Sigmoid colon (tissue), 7 donors: ENCODE measurements around the gene METTL2A. TPM values are rescaled to one million over a fixed set of nuclear protein-coding genes. Genes with fewer than 3 reads are reported as not detected.
A peak's percentile ranks its signal among the peaks of the same experiment; 100 is the strongest.
"Not testable (repeated sequence)": the region's sequence is repeated elsewhere in the genome, so short reads cannot be mapped to it uniquely, and the experiment has no call there.

Experiments
- DNase-seq: peaks from one replicate; pipeline ENCODE4 v3.0.0-alpha.2; 2019
- H3K27ac ChIP-seq, 4 donors: fragments of 200-600 bp; sonication (generic); one replicate each; pipeline ENCODE4 v1.5.1; 2016 to 2019; ENCODE audit warnings: mild to moderate bottlenecking in 1 of 4
- H3K27me3 ChIP-seq, 3 donors: fragments of 200-600 bp; sonication (generic); one replicate each; pipeline ENCODE4 v1.5.1; 2019; ENCODE audit warnings: mild to moderate bottlenecking in 1 of 3
- H3K36me3 ChIP-seq, 4 donors: fragments of 200-600 bp; sonication (generic); one replicate each; pipeline ENCODE4 v1.5.1; 2016 to 2019
- H3K4me1 ChIP-seq, 4 donors: fragments of 200-600 bp; sonication (generic); one replicate each; pipeline ENCODE4 v1.5.1; 2017 to 2019
- H3K4me3 ChIP-seq, 4 donors: fragments of 200-600 bp; sonication (generic); one replicate each; pipeline ENCODE4 v1.5.1; 2017 to 2019; ENCODE audit warnings: mild to moderate bottlenecking in 2 of 4, moderate library complexity in 1 of 4
- H3K9me3 ChIP-seq, 4 donors: fragments of 200-600 bp in 3 of 4; sonication (generic) in 3 of 4; one replicate each; pipeline versions ENCODE4 v1.5.1 to v1.6.1; 2013 to 2019
- CTCF ChIP-seq, 4 experiments: fragments of 450-650 bp in 3 of 4; fragments of 200-600 bp in 1 of 4; IDR thresholded peaks; one replicate each; pipeline ENCODE4 v1.5.1; 2016 to 2019; ENCODE audit warnings: antibody characterized with exemption in 4 of 4, mild to moderate bottlenecking in 3 of 4, moderate library complexity in 2 of 4
- POLR2A ChIP-seq, 2 donors: fragments of 450-650 bp; IDR thresholded peaks; one replicate each; pipeline ENCODE4 v1.6.1; 2016; ENCODE audit warnings: antibody characterized with exemption in 2 of 2, mild to moderate bottlenecking in 2 of 2, moderate library complexity in 2 of 2
- POLR2AphosphoS5 ChIP-seq, 4 donors: sonication (generic); formaldehyde crosslinking; IDR thresholded peaks; one replicate each; pipeline ENCODE4 v1.6.1; 2017; ENCODE audit warnings: antibody characterized with exemption in 4 of 4
- WGBS, 2 donors: extraction: QIAGEN DNeasy Blood & Tissue Kit; methylation state at CpG; one replicate each; pipeline ENCODE4 v1.1.7; 2013; 5-methylcytosine and 5-hydroxymethylcytosine counted together
- intact Hi-C: fragments of 100-400 bp; cut with DNase I; formaldehyde crosslinking; loops from one replicate; pipeline ENCODE4 v1.15.1; 2023
- polyA plus RNA-seq, 3 donors: library from polyadenylated mRNA; stranded (reverse); fragments of 200-250 nt; gene quantifications; one replicate each; pipeline ENCODE4 v1.2.3, GENCODE V29; 2013
- total RNA-seq, 4 donors: library from RNA; depleted of rRNA; stranded (reverse); fragments of >200 nt; gene quantifications; one replicate each; pipeline ENCODE4 v1.1.0, GENCODE V29; 2016
- donor health status: healthy with polysubstance abuse.
- donor health status: Bipolar disorder and iron deficiency.
- donor health status: healthy.

The METTL2A gene
- total and polyA plus RNA-seq, 7 donors, result 8.6 to 17.8 (median 12.8) TPM

GRCh38 chr17:62470666-62471379 lies 47.1 kb downstream of the METTL2A start:
- intact Hi-C loops, H3K4me1 ChIP-seq, H3K27me3 ChIP-seq, H3K36me3 ChIP-seq, H3K4me3 ChIP-seq, H3K9me3 ChIP-seq: not testable (repeated sequence)
- H3K27ac ChIP-seq, result peak overlapping the region in 2 of 4 donors; percentile 12 to 31
- WGBS, 2 donors, result 14 to 37% methylated on average over 5 to 6 of the region's 8 CpGs
- peak; percentile 77 for DNase-seq
- TF ChIP-seq POLR2AphosphoS5 (IDR thresholded peaks at IDR 0.05), result peak in 2 of 4 donors; percentile 45 to 54

GRCh38 chr17:62471380-62471880 lies 47.7 kb downstream of the METTL2A start:
- 14 to 63% methylated on average over 9 of the region's 9 CpGs for WGBS, 2 donors
- intact Hi-C loops, H3K36me3 ChIP-seq, H3K4me1 ChIP-seq, DNase-seq, H3K27me3 ChIP-seq, H3K9me3 ChIP-seq, H3K4me3 ChIP-seq: not testable (repeated sequence)
- peak overlapping the region in 1 of 4 donors; percentile 31 for H3K27ac ChIP-seq

GRCh38 chr17:62473030-62473982 lies 49.6 kb downstream of the METTL2A start:
- WGBS, 2 donors, result 62 to 82% methylated on average over 8 of the region's 8 CpGs
- H3K27ac ChIP-seq, intact Hi-C loops, H3K4me3 ChIP-seq, DNase-seq, H3K36me3 ChIP-seq, H3K9me3 ChIP-seq, H3K27me3 ChIP-seq: not testable (repeated sequence)
- peaks cover 0 to 18% (median 16%) of the 10 kb centered on the region in 4 donors for H3K4me1 ChIP-seq

GRCh38 chr17:62477111-62477510 lies 53.4 kb downstream of the METTL2A start:
- H3K27me3 ChIP-seq, H3K9me3 ChIP-seq, DNase-seq, intact Hi-C loops: not testable (repeated sequence)
- Histone ChIP-seq H3K36me3 (peaks cover 0 to 11% (median 0%) of the 10 kb centered on the region in 4 donors), H3K4me1 (peaks cover 0 to 26% (median 19%) of the 10 kb centered on the region in 4 donors), H3K4me3 (peak overlapping the region in 2 of 4 donors; percentile 83 to 87), H3K27ac (peak overlapping the region; percentile 84 to 98 (median 96))
- WGBS, 2 donors, result 91 to 92% methylated on average over 8 of the region's 8 CpGs

- Histone ChIP-seq H3K4me3 (peak overlapping the region; percentile 60 to 93 (median 85)), H3K4me1 (peaks cover 0 to 34% (median 25%) of the 10 kb centered on the region in 4 donors), H3K27ac (peak overlapping the region; percentile 84 to 98 (median 96)), H3K36me3 (peaks cover 0 to 18% (median 0%) of the 10 kb centered on the region in 4 donors)
- 2% methylated on average over 61 of the region's 61 CpGs for WGBS, 2 donors
- H3K27me3 ChIP-seq, intact Hi-C loops, H3K9me3 ChIP-seq: not testable (repeated sequence)
- peak; percentile 69 for DNase-seq
Measured at GRCh38 chr17:62477718-62478408, 54.2 kb downstream of the METTL2A start.

- Histone ChIP-seq H3K4me1 (peaks cover 0 to 38% (median 26%) of the 10 kb centered on the region in 4 donors), H3K9me3 (no peaks in the 10 kb centered on the region), H3K27me3 (no peaks in the 10 kb centered on the region), H3K36me3 (peaks cover 0 to 20% (median 0%) of the 10 kb centered on the region in 4 donors), H3K27ac (peak within 1 kb of the TSS; percentile 84 to 98 (median 96)), H3K4me3 (peak within 1 kb of the TSS; percentile 60 to 93 (median 85))
- TF ChIP-seq POLR2AphosphoS5 (IDR thresholded peaks at IDR 0.05) (peak in 1 of 4 donors; percentile 40), POLR2A (IDR thresholded peaks at IDR 0.05) (no peak), CTCF (IDR thresholded peaks at IDR 0.05) (no peak)
- peak; percentile 91 for DNase-seq
- 1 to 3% methylated on average over 59 of the region's 59 CpGs for WGBS, 2 donors
- intact Hi-C loops, result no loop called here
Measured at GRCh38 chr17:62478424-62478879, 54.8 kb downstream of the METTL2A start, which contains the start of gene TLK2. Gene TLK2 (plus strand): TSS chr17:62478825. CDS start chr17:62481126, 2,301 bp downstream.

GRCh38 chr17:62478880-62479638 lies 55.4 kb downstream of the METTL2A start:
- DNase-seq, H3K9me3 ChIP-seq, intact Hi-C loops, H3K27me3 ChIP-seq: not testable (repeated sequence)
- 1 to 3% methylated on average over 84 of the region's 84 CpGs for WGBS, 2 donors
- Histone ChIP-seq H3K27ac (peak overlapping the region; percentile 84 to 98 (median 96)), H3K4me1 (peaks cover 0 to 42% (median 31%) of the 10 kb centered on the region in 4 donors), H3K4me3 (peak overlapping the region; percentile 60 to 93 (median 85)), H3K36me3 (peaks cover 0 to 26% (median 0%) of the 10 kb centered on the region in 4 donors)

GRCh38 chr17:62479639-62480258 lies 56.1 kb downstream of the METTL2A start:
- intact Hi-C loops, DNase-seq, H3K27me3 ChIP-seq, H3K9me3 ChIP-seq: not testable (repeated sequence)
- Histone ChIP-seq H3K4me3 (peak overlapping the region; percentile 60 to 93 (median 85)), H3K36me3 (peaks cover 0 to 27% (median 0%) of the 10 kb centered on the region in 4 donors), H3K4me1 (peaks cover 0 to 49% (median 35%) of the 10 kb centered on the region in 4 donors), H3K27ac (peak overlapping the region; percentile 84 to 98 (median 96))
- 1 to 2% methylated on average over 20 to 21 of the region's 22 CpGs for WGBS, 2 donors

- intact Hi-C loops, H3K27ac ChIP-seq: not testable (repeated sequence)
Measured at GRCh38 chr17:62482553-62482952, 58.9 kb downstream of the METTL2A start.

More at GRCh38 chr17:62482553-62482952, 58.9 kb downstream of the METTL2A start:
- H3K36me3 ChIP-seq, result peaks cover 0 to 27% (median 0%) of the 10 kb centered on the region in 4 donors
- not testable (repeated sequence) for H3K9me3 ChIP-seq, H3K4me3 ChIP-seq, DNase-seq, H3K27me3 ChIP-seq
- 73 to 87% methylated on average over 3 of the region's 3 CpGs for WGBS, 2 donors
- peaks cover 0 to 49% (median 35%) of the 10 kb centered on the region in 4 donors for H3K4me1 ChIP-seq
